ENCODE measurements around the gene SLC35B1. TPM values are rescaled to one million over a fixed set of nuclear protein-coding genes. Genes with fewer than 3 reads are reported as not detected.

Gene SLC35B1
- total RNA-seq (2021) (43.7 to 55.9 TPM (median 45.0 TPM) in 3 replicates), Bru-seq, nascent RNA (percentile 89 among the genes with signal in this experiment)
- long read RNA-seq, experiment 1, transcript SLC35B1-209 (9 exons, 1,320 nt), result minor isoform, 35 of 124 reads
- long read RNA-seq, experiment 1, transcript SLC35B1-220 (9 exons, 1,611 nt), result major isoform, 59 of 124 reads
- long read RNA-seq, experiment 1, partial matches to known transcripts, result 2 of 124 reads
- long read RNA-seq, experiment 1, other reads (novel, unspliced or antisense), result 27 of 124 reads
- long read RNA-seq, experiment 2, transcript SLC35B1-220 (9 exons, 1,611 nt), result major isoform, 30 of 64 reads
- long read RNA-seq, experiment 2, transcript SLC35B1-209 (9 exons, 1,320 nt), result minor isoform, 12 of 64 reads
- long read RNA-seq, experiment 2, partial matches to known transcripts, result 6 of 64 reads
- long read RNA-seq, experiment 2, other reads (novel, unspliced or antisense), result 13 of 64 reads
- long read RNA-seq, experiment 3, transcript SLC35B1-220 (9 exons, 1,611 nt), result major isoform, 137 of 207 reads
- long read RNA-seq, experiment 3, transcript SLC35B1-209 (9 exons, 1,320 nt), result minor isoform, 37 of 207 reads
- long read RNA-seq, experiment 3, partial matches to known transcripts, result 5 of 207 reads
- long read RNA-seq, experiment 3, other reads (novel, unspliced or antisense), result 27 of 207 reads

- ChIA-PET CTCF (interaction anchor here (0.6 to 2.9 kb wide), 33 partner anchors 9 to 300 kb away, joined by 3 to 27 read pairs (median 5); partner anchors contain the start of genes FAM117A, KAT7, NXPH3 and SPOP), POLR2A (interaction anchor here (0.9 to 2.5 kb wide), 7 partner anchors 31 to 210 kb away, joined by 3 to 13 read pairs (median 3); partner anchors contain the start of gene FAM117A)
- Mint-ChIP-seq H3K27me3 (ENCODE audit: low read depth) (no peaks in the 10 kb centered on the region; the same call in 1 of the 2 replicates), H3K36me3 (peaks cover 32% of the 10 kb centered on the region), H3K4me1 (peaks cover 12% of the 10 kb centered on the region), H3K9me3 (no peaks in the 10 kb centered on the region), H3K27ac (peak within 1 kb of the TSS; percentile 98), H3K4me3 (peak within 1 kb of the TSS; percentile 93)
- ATAC-seq, result peak; percentile 93
- peak; percentile 99 for DNase-seq (ENCODE audit: low spot score)
- TF ChIP-seq NFE2L1 (CRISPR knock-in tag; IDR thresholded peaks at IDR 0.05) (peak; percentile 46; the same call in 1 of the 2 replicates), ELF4 (CRISPR knock-in tag; IDR thresholded peaks at IDR 0.05; ENCODE audit: low read depth) (no peak), IRF1 (CRISPR knock-in tag; IDR thresholded peaks at IDR 0.05) (no peak), PREB (CRISPR knock-in tag; IDR thresholded peaks at IDR 0.05; ENCODE audit: borderline replicate concordance) (0 out of 2 replicates have a peak, but pooled peaks have one; percentile 19), ZSCAN18 (CRISPR knock-in tag; IDR thresholded peaks at IDR 0.05) (no peak), ZNF281 (CRISPR knock-in tag; IDR thresholded peaks at IDR 0.05) (no peak), IRF2 (CRISPR knock-in tag; IDR thresholded peaks at IDR 0.05; ENCODE audit: borderline replicate concordance, low read depth) (no peak), ETV6 (CRISPR knock-in tag; IDR thresholded peaks at IDR 0.05) (peak; percentile 60; the same call in 1 of the 2 replicates), KAT7 (CRISPR knock-in tag; IDR thresholded peaks at IDR 0.05; ENCODE audit: borderline replicate concordance) (no peak), AR (CRISPR knock-in tag; IDR thresholded peaks at IDR 0.05) (no peak), STAT6 (CRISPR knock-in tag; conservative IDR thresholded peaks at IDR 0.05; ENCODE audit: low read depth) (no peak), E2F1 (CRISPR knock-in tag; IDR thresholded peaks at IDR 0.05) (no peak), HMGA2 (CRISPR knock-in tag; IDR thresholded peaks at IDR 0.05) (no peak), NR1H2 (CRISPR knock-in tag; IDR thresholded peaks at IDR 0.05) (no peak), USF2 (CRISPR knock-in tag; IDR thresholded peaks at IDR 0.05) (no peak), TEAD1 (CRISPR knock-in tag; IDR thresholded peaks at IDR 0.05) (peak; percentile 87), ATF1 (CRISPR knock-in tag; IDR thresholded peaks at IDR 0.05) (no peak), MYBL2 (CRISPR knock-in tag; IDR thresholded peaks at IDR 0.05) (0 out of 2 replicates have a peak, but pooled peaks have one; percentile 61), EMX1 (CRISPR knock-in tag; IDR thresholded peaks at IDR 0.05) (no peak)
Measured at GRCh38 chr17:49707608-49708514, at the start of gene SLC35B1. TSS of gene SLC35B1 (minus strand) at chr17:49707964. CDS start at chr17:49707833, 131 bp downstream.

Data from WTC11 (cell line).